DOHH2 (cell line): ENCODE data around the gene EPHA4.

Source experiments
- CTCF ChIP-seq: fragments of 200-600 bp; sonication (generic); IDR thresholded peaks from one replicate; pipeline ENCODE4 v1.5.1; 2014; ENCODE audit warnings: antibody characterized with exemption, mild to moderate bottlenecking, low read depth, low read length; ENCODE audit not compliant: poor library complexity, severe bottlenecking
- EZH2phosphoT487 ChIP-seq: fragments of 200-600 bp; sonication (generic); IDR thresholded peaks from 2 replicates; pipeline ENCODE4 v1.6.1; 2017; ENCODE audit warnings: borderline replicate concordance, mild to moderate bottlenecking, antibody characterized with exemption, low read length, moderate library complexity, mixed read lengths

DNA sequence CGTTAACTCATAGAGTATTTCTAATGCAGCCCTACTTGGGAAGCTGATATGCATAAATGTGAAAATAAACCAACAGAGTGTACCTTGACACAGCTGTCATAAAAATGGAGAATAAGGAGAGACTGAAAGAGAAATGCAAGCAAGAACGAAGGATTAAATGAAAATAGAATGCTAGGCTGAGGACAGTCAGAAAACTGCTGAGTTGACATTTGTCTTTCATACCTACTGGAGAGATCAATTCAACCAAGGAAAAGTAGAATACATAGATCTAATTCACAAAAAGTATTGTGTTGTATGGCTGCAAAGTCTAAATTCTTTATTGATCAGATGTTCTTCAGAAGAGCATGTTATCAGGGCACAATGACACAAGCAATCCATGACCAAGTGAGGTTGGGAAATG is 112.0 kb downstream of the EPHA4 start:
- TF ChIP-seq CTCF, result no peak
- no peak for TF ChIP-seq EZH2phosphoT487
